ENCODE data around the gene MYOM1.

Gene MYOM1

GRCh38 chr18:3170441-3171161 lies 49.2 kb downstream of the MYOM1 start:
- 100% methylated on average over 4 of the region's 6 CpGs for WGBS (ENCODE audit: insufficient coverage)
- no peaks in the 10 kb centered on the region for H3K27me3 ChIP-seq (replicated peaks in 2 of 5; ENCODE audit: control insufficient read depth in 4 of 5, insufficient read depth in 5 of 5, low read length in 4 of 5)
- H3K4me1 ChIP-seq (ENCODE audit: control extremely low read depth in 1 of 4, control insufficient read depth in 4 of 4, insufficient read depth in 4 of 4, low read length in 3 of 4) = no peaks in the 10 kb centered on the region
- DNase-seq = no peak
- no peak overlapping the region for H3K27ac ChIP-seq (ENCODE audit: insufficient read depth in 1 of 2, low read depth in 1 of 2, low read length in 2 of 2, poor library complexity in 1 of 2, severe bottlenecking in 2 of 2)
- ChIA-PET CTCF (no interaction called here), POLR2A (no interaction called here)
- H3K36me3 ChIP-seq (ENCODE audit: control insufficient read depth in 4 of 4, insufficient read depth in 4 of 4, low read length in 3 of 4) = no peaks in the 10 kb centered on the region
- H3K9me3 ChIP-seq (ENCODE audit: control extremely low read depth in 1 of 5, control insufficient read depth in 4 of 5, insufficient read depth in 2 of 5, low read depth in 1 of 5, low read length in 4 of 5) = no peaks in the 10 kb centered on the region
- H3K4me3 ChIP-seq (ENCODE audit: control insufficient read depth in 1 of 7, extremely low read depth in 1 of 7, insufficient read depth in 4 of 7, low read depth in 2 of 7, low read length in 6 of 7) = no peak overlapping the region

DNA sequence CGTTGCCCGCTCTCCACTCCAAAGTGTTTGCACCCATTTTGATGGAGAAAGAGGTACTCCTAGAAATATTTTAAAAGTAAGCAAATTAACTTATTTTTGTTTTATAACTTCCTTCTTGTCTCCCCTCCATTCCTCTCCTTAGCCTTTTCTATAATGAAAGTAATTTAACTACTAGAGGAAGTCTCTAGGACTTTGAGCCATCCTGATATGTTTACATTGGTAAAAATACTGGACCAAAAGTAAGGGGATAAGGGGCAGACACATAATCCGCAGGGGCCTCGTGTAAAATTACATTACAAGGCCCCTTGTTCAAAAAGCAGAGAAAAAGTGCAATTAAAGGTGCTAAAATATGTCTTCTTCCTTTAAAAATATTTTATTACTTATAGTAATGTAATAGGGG lies 55.4 kb downstream of the MYOM1 start:
- no peak for DNase-seq
- POLR2A ChIA-PET = no interaction called here

GRCh38 chr18:3163968-3164367 lies 55.8 kb downstream of the MYOM1 start:
- H3K36me3 ChIP-seq (ENCODE audit: control insufficient read depth in 4 of 4, insufficient read depth in 4 of 4, low read length in 3 of 4) = peaks cover 0 to 4% (median 0%) of the 10 kb centered on the region in 4 experiments
- no peaks in the 10 kb centered on the region for H3K9me3 ChIP-seq (ENCODE audit: control extremely low read depth in 1 of 5, control insufficient read depth in 4 of 5, insufficient read depth in 2 of 5, low read depth in 1 of 5, low read length in 4 of 5)
- no peaks in the 10 kb centered on the region for H3K27me3 ChIP-seq (replicated peaks in 2 of 5; ENCODE audit: control insufficient read depth in 4 of 5, insufficient read depth in 5 of 5, low read length in 4 of 5)
- H3K4me3 ChIP-seq (ENCODE audit: control insufficient read depth in 1 of 7, extremely low read depth in 1 of 7, insufficient read depth in 4 of 7, low read depth in 2 of 7, low read length in 6 of 7) = no peak overlapping the region
- no peak overlapping the region for H3K27ac ChIP-seq (ENCODE audit: insufficient read depth in 1 of 2, low read depth in 1 of 2, low read length in 2 of 2, poor library complexity in 1 of 2, severe bottlenecking in 2 of 2)
- WGBS (ENCODE audit: insufficient coverage) = 42% methylated on average over 2 of the region's 5 CpGs
- ChIA-PET POLR2A (no interaction called here), CTCF (interaction anchor here (1.2 to 1.5 kb wide), 2 partner anchors 11 to 75 kb away, joined by 4 to 5 read pairs; no protein-coding TSS in a partner anchor)
- H3K4me1 ChIP-seq (ENCODE audit: control extremely low read depth in 1 of 4, control insufficient read depth in 4 of 4, insufficient read depth in 4 of 4, low read length in 3 of 4) = no peaks in the 10 kb centered on the region
- no peak for DNase-seq

More for the DNA sequence above, 55.4 kb downstream of the MYOM1 start:
- CTCF ChIA-PET = interaction anchor here (2.0 kb wide), 1 partner anchor 13 kb away, joined by 6 read pairs; no protein-coding TSS in a partner anchor
- Histone ChIP-seq H3K4me3 (ENCODE audit: control insufficient read depth in 1 of 7, extremely low read depth in 1 of 7, insufficient read depth in 4 of 7, low read depth in 2 of 7, low read length in 6 of 7) (no peak overlapping the region), H3K27ac (ENCODE audit: insufficient read depth in 1 of 2, low read depth in 1 of 2, low read length in 2 of 2, poor library complexity in 1 of 2, severe bottlenecking in 2 of 2) (no peak overlapping the region), H3K27me3 (replicated peaks in 2 of 5; ENCODE audit: control insufficient read depth in 4 of 5, insufficient read depth in 5 of 5, low read length in 4 of 5) (no peaks in the 10 kb centered on the region), H3K4me1 (ENCODE audit: control extremely low read depth in 1 of 4, control insufficient read depth in 4 of 4, insufficient read depth in 4 of 4, low read length in 3 of 4) (no peaks in the 10 kb centered on the region), H3K9me3 (ENCODE audit: control extremely low read depth in 1 of 5, control insufficient read depth in 4 of 5, insufficient read depth in 2 of 5, low read depth in 1 of 5, low read length in 4 of 5) (no peaks in the 10 kb centered on the region), H3K36me3 (ENCODE audit: control insufficient read depth in 4 of 4, insufficient read depth in 4 of 4, low read length in 3 of 4) (peaks cover 0 to 4% (median 0%) of the 10 kb centered on the region in 4 experiments)
- WGBS (ENCODE audit: insufficient coverage) = no CpG with 5 or more reads among the region's 4 CpGs

DNA sequence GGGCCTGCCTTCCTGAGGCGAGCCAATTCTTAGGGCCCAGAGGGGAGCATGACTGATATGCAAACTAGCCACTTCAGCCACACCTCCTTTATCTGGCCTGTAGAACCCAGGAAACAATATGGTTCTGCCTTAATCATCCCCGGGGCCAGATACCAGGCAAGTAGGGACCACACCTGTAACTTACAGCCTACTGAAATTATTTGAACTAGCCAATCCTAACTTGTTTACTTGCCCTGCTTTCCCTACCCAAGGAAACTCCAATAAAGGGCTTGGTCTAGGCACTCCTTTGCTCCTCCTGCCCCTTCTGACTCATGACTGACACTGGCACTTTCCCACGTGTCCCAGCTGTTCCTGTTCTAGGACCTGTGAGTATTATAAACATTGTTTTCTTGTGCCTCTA lies 57.6 kb downstream of the MYOM1 start:
- CTCF ChIA-PET = interaction anchor here (1.9 kb wide), 2 partner anchors 10 to 167 kb away, joined by 5 to 15 read pairs; no protein-coding TSS in a partner anchor
- DNase-seq = no peak
- POLR2A ChIA-PET = no interaction called here

GRCh38 chr18:3159830-3160229 lies 59.9 kb downstream of the MYOM1 start:
- no peaks in the 10 kb centered on the region for H3K27me3 ChIP-seq (replicated peaks in 2 of 5; ENCODE audit: control insufficient read depth in 4 of 5, insufficient read depth in 5 of 5, low read length in 4 of 5)
- ChIA-PET CTCF (interaction anchor here (0.9 kb wide), 1 partner anchor 18 kb away, joined by 3 read pairs; no protein-coding TSS in a partner anchor), POLR2A (no interaction called here)
- no peak overlapping the region for H3K27ac ChIP-seq (ENCODE audit: insufficient read depth in 1 of 2, low read depth in 1 of 2, low read length in 2 of 2, poor library complexity in 1 of 2, severe bottlenecking in 2 of 2)
- H3K4me1 ChIP-seq (ENCODE audit: control extremely low read depth in 1 of 4, control insufficient read depth in 4 of 4, insufficient read depth in 4 of 4, low read length in 3 of 4) = no peaks in the 10 kb centered on the region
- no peak overlapping the region for H3K4me3 ChIP-seq (ENCODE audit: control insufficient read depth in 1 of 7, extremely low read depth in 1 of 7, insufficient read depth in 4 of 7, low read depth in 2 of 7, low read length in 6 of 7)
- 100% methylated on average over 1 of the region's 1 CpG for WGBS (ENCODE audit: insufficient coverage)
- no peaks in the 10 kb centered on the region for H3K9me3 ChIP-seq (ENCODE audit: control extremely low read depth in 1 of 5, control insufficient read depth in 4 of 5, insufficient read depth in 2 of 5, low read depth in 1 of 5, low read length in 4 of 5)
- peaks cover 0 to 4% (median 0%) of the 10 kb centered on the region in 4 experiments for H3K36me3 ChIP-seq (ENCODE audit: control insufficient read depth in 4 of 4, insufficient read depth in 4 of 4, low read length in 3 of 4)
- DNase-seq = no peak

More for the DNA sequence above, 57.6 kb downstream of the MYOM1 start:
- Histone ChIP-seq H3K4me3 (ENCODE audit: control insufficient read depth in 1 of 7, extremely low read depth in 1 of 7, insufficient read depth in 4 of 7, low read depth in 2 of 7, low read length in 6 of 7) (no peak overlapping the region), H3K27ac (ENCODE audit: insufficient read depth in 1 of 2, low read depth in 1 of 2, low read length in 2 of 2, poor library complexity in 1 of 2, severe bottlenecking in 2 of 2) (no peak overlapping the region), H3K36me3 (ENCODE audit: control insufficient read depth in 4 of 4, insufficient read depth in 4 of 4, low read length in 3 of 4) (peaks cover 0 to 4% (median 0%) of the 10 kb centered on the region in 4 experiments), H3K27me3 (replicated peaks in 2 of 5; ENCODE audit: control insufficient read depth in 4 of 5, insufficient read depth in 5 of 5, low read length in 4 of 5) (no peaks in the 10 kb centered on the region), H3K4me1 (ENCODE audit: control extremely low read depth in 1 of 4, control insufficient read depth in 4 of 4, insufficient read depth in 4 of 4, low read length in 3 of 4) (no peaks in the 10 kb centered on the region), H3K9me3 (ENCODE audit: control extremely low read depth in 1 of 5, control insufficient read depth in 4 of 5, insufficient read depth in 2 of 5, low read depth in 1 of 5, low read length in 4 of 5) (no peaks in the 10 kb centered on the region)
- 100% methylated on average over 3 of the region's 3 CpGs for WGBS (ENCODE audit: insufficient coverage)

- WGBS (ENCODE audit: insufficient coverage) = no CpG with 5 or more reads among the region's 2 CpGs
- Histone ChIP-seq H3K9me3 (ENCODE audit: control extremely low read depth in 1 of 5, control insufficient read depth in 4 of 5, insufficient read depth in 2 of 5, low read depth in 1 of 5, low read length in 4 of 5) (no peaks in the 10 kb centered on the region), H3K4me3 (ENCODE audit: control insufficient read depth in 1 of 7, extremely low read depth in 1 of 7, insufficient read depth in 4 of 7, low read depth in 2 of 7, low read length in 6 of 7) (no peak overlapping the region), H3K27me3 (replicated peaks in 2 of 5; ENCODE audit: control insufficient read depth in 4 of 5, insufficient read depth in 5 of 5, low read length in 4 of 5) (no peaks in the 10 kb centered on the region), H3K4me1 (ENCODE audit: control extremely low read depth in 1 of 4, control insufficient read depth in 4 of 4, insufficient read depth in 4 of 4, low read length in 3 of 4) (no peaks in the 10 kb centered on the region), H3K27ac (ENCODE audit: insufficient read depth in 1 of 2, low read depth in 1 of 2, low read length in 2 of 2, poor library complexity in 1 of 2, severe bottlenecking in 2 of 2) (no peak overlapping the region), H3K36me3 (ENCODE audit: control insufficient read depth in 4 of 4, insufficient read depth in 4 of 4, low read length in 3 of 4) (peaks cover 0 to 4% (median 0%) of the 10 kb centered on the region in 4 experiments)
- DNase-seq = no peak
- CTCF ChIA-PET = interaction anchor here (0.8 to 2.3 kb wide), 3 partner anchors 10 to 88 kb away, joined by 3 to 6 read pairs (median 3); no protein-coding TSS in a partner anchor
- POLR2A ChIA-PET = no interaction called here
These were observed 62.2 kb downstream of the MYOM1 start for GRCh38 chr18:3157606-3158005.

GRCh38 chr18:3157086-3157485 lies 62.7 kb downstream of the MYOM1 start:
- Histone ChIP-seq H3K27me3 (replicated peaks in 2 of 5; ENCODE audit: control insufficient read depth in 4 of 5, insufficient read depth in 5 of 5, low read length in 4 of 5) (no peaks in the 10 kb centered on the region), H3K9me3 (ENCODE audit: control extremely low read depth in 1 of 5, control insufficient read depth in 4 of 5, insufficient read depth in 2 of 5, low read depth in 1 of 5, low read length in 4 of 5) (no peaks in the 10 kb centered on the region), H3K4me3 (ENCODE audit: control insufficient read depth in 1 of 7, extremely low read depth in 1 of 7, insufficient read depth in 4 of 7, low read depth in 2 of 7, low read length in 6 of 7) (no peak overlapping the region), H3K36me3 (ENCODE audit: control insufficient read depth in 4 of 4, insufficient read depth in 4 of 4, low read length in 3 of 4) (no peaks in the 10 kb centered on the region), H3K4me1 (ENCODE audit: control extremely low read depth in 1 of 4, control insufficient read depth in 4 of 4, insufficient read depth in 4 of 4, low read length in 3 of 4) (no peaks in the 10 kb centered on the region), H3K27ac (ENCODE audit: insufficient read depth in 1 of 2, low read depth in 1 of 2, low read length in 2 of 2, poor library complexity in 1 of 2, severe bottlenecking in 2 of 2) (no peak overlapping the region)
- ChIA-PET POLR2A (no interaction called here), CTCF (interaction anchor here (0.8 to 2.3 kb wide), 4 partner anchors 10 to 163 kb away, joined by 3 to 6 read pairs (median 4); no protein-coding TSS in a partner anchor)
- 100% methylated on average over 4 of the region's 5 CpGs for WGBS (ENCODE audit: insufficient coverage)
- no peak for DNase-seq

Data from common myeloid progenitor, CD34-positive (primary cell).